Measurements from ENCODE around the gene ADGRV1.
A peak's percentile ranks its signal among the peaks of the same experiment; 100 is the strongest.
"Not testable (repeated sequence)": the region's sequence is repeated elsewhere in the genome, so short reads cannot be mapped to it uniquely, and the experiment has no call there.

The ADGRV1 gene

GRCh38 chr5:90654215-90654614 lies 95.6 kb downstream of the ADGRV1 start:
- no peak for DNase-seq

- DNase-seq, result no peak
Observed at GRCh38 chr5:90655423-90655822, 96.8 kb downstream of the ADGRV1 start.

GRCh38 chr5:90657030-90657429 lies 98.4 kb downstream of the ADGRV1 start:
- no peak for DNase-seq

- DNase-seq, result no peak
Observed at GRCh38 chr5:90657788-90658187, 99.2 kb downstream of the ADGRV1 start.

- no peak for DNase-seq
Observed at GRCh38 chr5:90658620-90659019, 100.0 kb downstream of the ADGRV1 start.

GRCh38 chr5:90668079-90668565 lies 109.5 kb downstream of the ADGRV1 start:
- DNase-seq, result not testable (repeated sequence)

- DNase-seq, result no peak
Observed at GRCh38 chr5:90675222-90675621, 116.6 kb downstream of the ADGRV1 start.

- no peak for DNase-seq
Observed at GRCh38 chr5:90680921-90681563, 122.4 kb downstream of the ADGRV1 start.

GRCh38 chr5:90682278-90682677 lies 123.7 kb downstream of the ADGRV1 start:
- DNase-seq, result no peak

GRCh38 chr5:90685425-90686022 lies 126.9 kb downstream of the ADGRV1 start:
- DNase-seq, result no peak

- DNase-seq, result not testable (repeated sequence)
Observed at GRCh38 chr5:90686363-90686762, 127.8 kb downstream of the ADGRV1 start.

GRCh38 chr5:90687458-90687857 lies 128.9 kb downstream of the ADGRV1 start:
- not testable (repeated sequence) for DNase-seq

- no peak for DNase-seq
Observed at GRCh38 chr5:90689064-90689463, 130.5 kb downstream of the ADGRV1 start.

GRCh38 chr5:90690307-90690706 lies 131.7 kb downstream of the ADGRV1 start:
- DNase-seq, result no peak

GRCh38 chr5:90691533-90691932 lies 132.9 kb downstream of the ADGRV1 start:
- no peak for DNase-seq

- no peak for DNase-seq
Observed at GRCh38 chr5:90696153-90696552, 137.6 kb downstream of the ADGRV1 start.

- DNase-seq, result no peak
Observed at GRCh38 chr5:90700299-90700698, 141.7 kb downstream of the ADGRV1 start.

- DNase-seq, result no peak
Observed at GRCh38 chr5:90703932-90704331, 145.3 kb downstream of the ADGRV1 start.

- DNase-seq, result no peak
Observed at GRCh38 chr5:90707698-90708097, 149.1 kb downstream of the ADGRV1 start.

- peak; percentile 28 for DNase-seq
Observed at GRCh38 chr5:90709323-90710155, 150.9 kb downstream of the ADGRV1 start.

GRCh38 chr5:90718387-90718786 lies 159.8 kb downstream of the ADGRV1 start:
- no peak for DNase-seq

- DNase-seq, result no peak
Observed at GRCh38 chr5:90739567-90739966, 181.0 kb downstream of the ADGRV1 start.

GRCh38 chr5:90740244-90740799 lies 181.7 kb downstream of the ADGRV1 start:
- DNase-seq, result no peak

Measured in NCI-H1105 treated with DMSO at 0.1 percent for 48 hours (cell line).